Activated CD8-positive, alpha-beta memory T cell treated with anti-CD3 and anti-CD28 coated beads for 1 hour (primary cell): ENCODE measurements around the gene SCAMP5.

Source experiments
- DNase-seq, 2 donors: peaks; one replicate each; pipeline ENCODE4 v3.0.0-alpha.2; 2020; ENCODE audit warnings: low read depth in 1 of 2; ENCODE audit errors: extremely low read depth in 1 of 2

The SCAMP5 gene

DNA sequence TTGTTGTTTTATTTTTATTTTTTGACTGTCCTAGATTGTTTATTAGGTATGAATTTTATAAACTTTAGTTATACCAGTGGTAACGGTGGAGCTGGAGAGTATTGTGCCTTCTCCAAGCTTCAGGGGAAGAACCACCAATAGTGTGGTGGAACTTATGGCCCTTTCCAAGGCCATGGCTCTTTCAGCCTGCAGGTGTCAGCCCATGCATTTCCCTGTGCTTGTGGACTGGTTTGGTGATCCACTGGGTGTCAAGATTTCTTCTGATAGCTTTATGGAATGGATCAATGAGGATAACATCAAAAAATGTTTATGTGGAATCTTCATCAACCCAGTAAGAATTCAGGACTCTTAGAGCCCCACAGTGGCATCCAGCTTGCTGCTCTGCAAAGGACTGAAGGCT lies 19.2 kb upstream of the SCAMP5 start:
- DNase-seq, result no peak

DNA sequence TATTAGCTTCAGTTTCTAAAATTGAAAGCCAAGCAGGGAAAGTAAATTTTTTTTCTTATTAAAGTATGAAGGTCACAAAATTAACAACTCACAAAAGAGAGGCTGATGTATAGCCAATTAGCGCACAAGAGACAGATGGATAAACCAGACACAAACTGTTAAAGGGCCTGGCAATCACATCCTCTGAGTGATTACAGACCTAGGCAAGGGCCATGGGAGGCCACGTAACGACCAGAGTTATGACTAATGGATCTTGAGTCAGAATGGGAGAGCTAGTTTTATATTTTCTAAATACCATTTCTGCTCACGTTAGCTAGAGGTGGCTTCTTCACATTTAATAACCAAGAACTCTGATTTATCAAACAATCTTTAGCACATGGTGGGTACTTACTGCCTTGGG lies 17.8 kb upstream of the SCAMP5 start:
- no peak for DNase-seq

DNA sequence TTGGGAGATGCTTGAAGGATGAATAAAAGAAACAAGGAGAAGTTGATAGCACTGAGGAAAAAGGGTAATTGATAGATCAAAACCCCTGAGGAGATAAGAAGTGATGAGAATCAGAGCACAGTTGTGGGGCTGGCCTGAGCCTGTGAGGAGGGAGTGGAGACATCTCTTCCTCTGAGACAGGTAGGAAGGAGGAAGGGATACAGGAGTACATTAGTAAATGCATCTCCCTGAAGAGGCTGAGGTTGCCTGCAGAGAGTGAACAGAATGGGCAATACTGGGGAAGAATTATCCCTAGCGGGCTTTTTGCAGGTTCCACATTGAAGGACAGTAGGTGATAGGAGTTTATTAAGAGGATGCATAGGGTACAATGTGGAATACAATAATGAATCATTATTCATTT lies 17.3 kb upstream of the SCAMP5 start:
- no peak for DNase-seq

DNA sequence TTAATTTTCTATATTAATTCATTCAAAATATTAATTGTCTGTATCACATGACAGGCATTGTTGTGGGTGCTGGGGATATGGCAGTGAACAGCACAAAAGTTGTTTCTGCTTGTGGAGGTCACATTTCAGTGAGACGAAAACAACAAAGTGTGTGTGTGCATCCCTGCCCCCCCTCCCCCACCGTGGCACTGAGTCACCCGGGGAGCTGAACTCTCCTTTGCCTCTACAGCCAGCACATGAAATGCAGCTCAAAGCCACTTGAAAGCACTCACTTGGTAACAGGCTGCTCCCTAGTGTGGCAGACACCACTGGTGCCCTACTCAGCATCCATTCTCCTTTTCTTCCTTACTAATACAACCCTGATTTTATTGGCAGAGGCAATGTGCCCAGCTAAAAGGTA lies 16.9 kb upstream of the SCAMP5 start:
- no peak for DNase-seq

DNA sequence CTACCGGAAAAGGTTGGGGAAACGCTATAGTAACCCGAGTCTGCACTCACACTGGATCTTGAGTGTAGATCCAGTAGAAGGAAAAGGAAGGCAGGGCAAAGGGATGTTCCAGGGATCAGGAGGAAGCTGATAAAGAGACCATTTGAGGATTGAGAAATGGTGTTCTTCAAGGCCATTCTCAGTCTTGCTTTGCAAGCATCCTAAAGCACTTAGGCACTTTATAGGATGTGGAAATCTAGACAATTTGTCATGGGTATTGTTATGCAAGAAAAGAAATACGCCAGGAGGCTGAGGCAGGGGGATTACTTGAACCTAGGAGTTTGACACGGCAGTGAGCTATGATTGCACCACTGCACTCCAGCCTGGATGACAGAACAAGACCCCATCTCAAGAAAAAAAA lies 13.2 kb upstream of the SCAMP5 start:
- DNase-seq, result no peak

DNA sequence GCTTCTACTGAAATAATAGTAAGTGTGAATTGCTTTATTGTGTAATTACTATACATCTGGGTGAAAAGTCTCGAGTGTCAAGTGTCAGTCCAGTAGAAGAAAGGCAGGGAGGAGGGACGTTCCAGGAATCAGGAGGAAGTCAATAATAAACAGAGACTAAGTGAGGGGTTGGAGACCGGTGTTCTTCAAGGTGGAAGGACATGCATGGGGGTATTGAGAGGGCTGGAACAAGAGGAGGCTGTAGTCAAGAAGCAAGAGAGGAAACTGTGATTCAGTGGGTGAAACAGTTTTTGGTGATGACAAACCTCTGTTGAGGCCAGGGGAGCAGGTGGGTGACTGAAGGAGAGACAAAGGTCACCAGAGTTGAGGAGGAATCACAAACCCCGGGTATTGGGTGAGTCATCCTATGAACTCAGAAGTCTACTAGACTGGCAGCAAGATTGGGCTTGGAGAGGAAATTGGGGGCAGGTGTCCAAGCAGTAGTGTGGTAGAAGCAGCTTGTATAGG lies 11.6 kb upstream of the SCAMP5 start:
- no peak for DNase-seq

DNA sequence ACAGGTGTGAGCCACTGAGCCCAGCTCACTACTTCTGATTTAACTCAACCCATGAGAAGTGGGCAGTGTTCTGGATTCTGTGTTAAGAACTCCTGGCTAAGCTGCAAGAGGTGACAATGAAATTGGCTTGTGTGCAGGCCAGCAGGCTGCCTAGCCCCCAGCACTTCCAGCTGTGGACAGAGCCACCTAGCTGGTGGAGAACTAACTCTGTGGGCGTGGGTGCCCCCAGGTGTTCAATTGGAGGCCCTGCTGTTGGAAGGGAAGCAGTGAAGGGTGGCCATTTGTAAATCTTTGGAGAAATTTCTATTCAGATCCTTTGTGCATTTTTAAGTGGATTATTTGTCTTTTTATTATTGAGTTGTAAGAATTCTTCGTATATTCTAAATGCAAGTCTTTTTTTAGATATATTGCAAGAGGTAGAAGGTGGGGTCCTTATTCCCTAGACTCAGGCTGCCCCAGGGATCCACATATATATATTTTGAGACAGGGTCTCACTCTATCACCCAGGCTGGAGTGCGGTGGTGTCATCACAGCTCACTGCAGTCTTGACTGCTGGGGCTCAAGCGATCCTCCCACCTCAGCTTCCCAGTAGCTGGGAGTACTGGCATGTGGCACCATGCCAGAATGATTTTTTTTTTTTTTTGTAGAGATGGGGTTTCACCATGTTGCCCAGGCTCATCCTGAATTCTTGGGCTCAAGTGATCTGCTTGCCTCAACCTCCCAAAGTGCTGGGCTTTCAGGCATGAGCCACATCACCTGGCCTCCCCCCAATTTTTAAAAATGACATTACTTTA lies 7.2 kb upstream of the SCAMP5 start:
- no peak for DNase-seq

DNA sequence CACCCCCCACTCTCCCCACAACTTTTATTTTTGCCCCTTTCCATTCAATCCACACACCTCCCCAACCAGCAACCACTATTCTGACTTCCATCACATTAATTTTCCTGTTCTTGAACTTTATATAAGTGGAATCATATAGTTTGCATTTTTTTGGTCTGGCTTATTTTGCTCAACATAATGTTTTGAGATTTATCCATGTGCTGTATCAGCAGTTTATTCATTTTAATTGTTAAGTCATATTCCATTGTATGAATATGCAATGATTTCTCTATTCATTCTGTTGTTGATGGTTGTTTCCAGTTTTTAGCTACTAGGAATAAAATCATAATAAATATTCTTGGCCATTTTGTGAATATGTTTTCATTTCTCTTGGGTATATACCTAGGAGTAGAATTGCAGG lies 5.8 kb upstream of the SCAMP5 start:
- DNase-seq, result no peak

DNA sequence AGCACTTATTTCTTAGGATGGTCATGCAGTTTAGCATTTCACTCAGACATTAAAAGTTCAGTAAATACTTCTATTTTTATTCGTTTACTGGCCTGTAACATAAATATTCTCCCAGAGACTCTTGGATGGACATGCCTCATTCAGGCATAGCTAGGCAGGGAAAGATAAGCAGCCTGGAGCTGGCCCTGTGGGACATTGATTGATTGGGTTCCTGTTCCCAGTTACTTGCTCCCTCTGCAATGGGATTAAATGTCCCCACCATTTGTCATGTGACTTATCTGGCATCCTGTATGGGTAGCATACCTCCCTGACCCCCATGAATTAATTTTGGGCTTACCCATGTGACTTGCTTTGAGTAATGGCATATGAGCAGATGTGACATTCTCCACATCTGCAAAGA lies 2.7 kb upstream of the SCAMP5 start:
- no peak for DNase-seq

DNA sequence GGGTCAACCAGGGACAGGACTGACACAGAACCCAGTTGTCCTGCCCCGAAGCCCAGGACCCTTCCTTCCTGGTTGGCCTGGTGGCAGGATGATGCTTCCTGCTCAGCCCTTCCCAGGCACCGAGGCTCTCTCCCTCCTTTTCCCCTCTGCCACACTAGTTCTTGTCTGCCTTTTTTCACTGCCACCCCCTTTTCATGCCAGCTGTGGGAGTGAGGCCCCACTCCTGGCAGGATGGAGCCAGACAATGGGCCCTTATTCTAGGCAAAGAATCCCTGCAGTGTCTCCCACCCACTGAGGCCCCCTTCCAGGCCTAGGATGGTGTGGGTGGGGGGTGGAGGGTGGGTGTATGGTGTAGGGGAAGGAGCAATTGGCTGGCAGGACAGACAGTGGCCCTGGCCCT lies 1.1 kb upstream of the SCAMP5 start:
- no peak for DNase-seq

DNA sequence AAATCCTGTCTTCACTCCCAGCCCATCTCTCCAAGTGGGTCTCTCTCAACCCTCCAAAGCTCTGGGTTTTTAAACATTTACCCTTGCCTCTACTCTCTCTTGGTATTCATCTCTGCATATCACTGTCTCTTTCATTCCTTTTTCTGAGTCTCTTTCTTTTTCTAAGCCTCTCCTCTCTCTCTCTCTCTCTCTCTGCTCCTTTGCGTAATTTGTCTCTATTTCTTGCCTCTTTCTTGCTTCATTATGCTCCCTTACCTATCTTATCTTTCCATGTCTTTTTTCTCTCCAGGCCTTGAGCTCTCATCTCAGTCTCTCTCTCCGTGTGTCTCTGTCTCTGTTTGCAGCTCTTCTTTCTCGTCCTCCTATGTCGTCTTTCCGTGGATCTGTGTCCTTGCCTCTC lies 678 bp upstream of the SCAMP5 start:
- DNase-seq, result no peak

DNA sequence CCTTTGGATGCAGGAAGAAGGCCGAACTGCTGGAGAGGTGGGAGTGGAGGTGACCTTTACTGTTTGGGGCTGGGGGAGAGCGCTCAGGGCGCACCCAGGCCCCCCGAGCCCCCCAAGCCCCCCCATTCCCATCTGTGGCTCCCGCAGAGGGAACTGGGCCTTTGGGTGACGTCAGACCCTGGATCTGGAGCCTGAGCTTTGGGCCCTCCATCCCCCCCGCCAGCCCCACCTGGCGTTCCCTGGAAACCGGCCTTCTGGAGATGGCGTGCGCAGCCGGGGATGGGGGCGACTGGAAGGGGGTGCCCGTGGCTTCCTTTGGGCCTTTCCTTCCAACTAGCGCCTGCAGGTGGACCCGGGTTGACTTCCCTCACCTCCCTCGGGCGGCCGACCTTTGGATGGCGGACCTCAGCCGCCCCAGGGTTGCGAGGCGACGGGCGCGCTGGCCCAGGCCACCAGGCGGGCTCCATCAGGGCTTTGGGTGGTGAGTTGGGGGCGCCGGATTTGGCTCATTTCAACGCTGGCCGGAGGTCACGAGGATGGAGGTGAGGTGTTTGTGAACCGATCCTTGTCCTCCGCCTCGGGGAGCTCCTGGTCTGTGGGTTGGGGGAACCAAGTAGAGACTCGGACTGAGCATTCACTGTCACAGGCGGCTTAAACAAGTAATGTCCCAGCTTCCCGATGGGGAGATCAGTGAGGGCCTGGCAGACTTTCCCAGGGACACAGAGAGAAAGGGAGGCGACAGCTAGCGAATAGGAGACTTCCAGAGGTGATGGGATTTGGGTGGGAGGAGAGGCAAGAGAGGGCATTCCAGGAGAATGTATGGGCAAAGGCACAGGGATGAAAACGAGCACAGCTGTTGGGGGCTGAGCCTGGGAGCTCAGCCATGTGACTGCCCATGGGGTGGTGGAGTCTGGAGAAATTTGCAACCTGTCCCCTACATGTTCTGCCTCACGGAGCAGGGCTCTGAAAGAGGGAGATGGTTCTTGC lies 709 bp downstream of the SCAMP5 start:
- no peak for DNase-seq

DNA sequence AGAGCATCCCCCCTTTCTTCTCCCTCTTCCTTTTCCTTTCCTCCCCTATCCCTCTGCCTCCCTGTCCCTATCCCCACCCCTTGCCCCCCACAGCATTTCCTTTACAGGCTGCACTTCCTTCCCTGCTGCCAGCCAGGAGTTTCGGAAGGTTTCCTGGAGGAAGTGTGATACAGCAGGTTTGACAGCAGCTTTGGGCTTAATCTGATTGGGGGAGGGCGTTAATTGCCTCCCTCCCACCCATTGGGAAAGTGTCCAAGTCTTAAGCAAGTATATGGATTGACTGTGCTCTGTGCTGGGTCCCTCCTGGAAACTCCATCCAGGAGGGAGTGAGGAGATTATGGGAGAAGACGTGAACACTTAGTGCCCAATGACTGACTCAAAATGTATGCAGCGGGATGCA lies 1.8 kb downstream of the SCAMP5 start:
- DNase-seq, result no peak

DNA sequence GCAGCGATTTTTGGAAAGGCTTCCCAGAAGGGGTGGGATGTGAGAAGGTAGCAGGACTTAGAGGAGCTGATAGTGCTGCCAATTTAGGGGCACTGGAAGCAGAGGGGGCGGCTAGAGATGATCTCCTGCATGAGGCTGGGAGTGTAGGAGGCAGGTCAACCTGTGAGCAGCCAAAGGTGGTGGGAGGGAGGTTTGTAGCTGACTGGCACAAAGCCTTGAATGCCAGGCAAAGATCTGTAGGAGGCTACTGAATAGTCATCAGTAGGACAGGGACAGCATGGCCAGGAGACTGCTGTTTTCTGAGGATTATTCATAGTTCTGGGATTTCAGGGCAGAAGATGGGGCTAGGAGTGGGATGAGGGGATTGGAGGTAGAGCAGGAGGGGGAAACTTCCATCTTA lies 2.2 kb downstream of the SCAMP5 start:
- DNase-seq, result no peak

DNA sequence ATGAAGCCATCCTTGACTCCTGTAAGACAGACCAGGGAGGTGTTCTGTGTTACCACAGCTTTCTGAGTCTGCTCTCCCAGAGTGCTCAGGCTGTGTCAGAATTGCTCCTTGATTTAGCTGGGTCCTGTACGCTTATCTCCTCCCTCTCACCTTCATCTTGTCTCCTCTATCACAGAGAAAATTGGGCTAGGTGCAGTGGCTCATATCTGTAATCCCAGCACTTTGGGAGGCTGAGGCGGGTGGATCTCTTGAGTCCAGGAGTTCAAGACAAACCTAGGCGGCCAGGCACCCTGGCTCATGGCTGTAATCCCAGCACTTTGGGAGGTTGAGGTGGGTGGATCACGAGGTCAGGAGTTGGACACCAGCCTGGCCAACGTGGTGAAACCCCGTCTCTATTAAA lies 5.9 kb downstream of the SCAMP5 start:
- DNase-seq, result no peak

DNA sequence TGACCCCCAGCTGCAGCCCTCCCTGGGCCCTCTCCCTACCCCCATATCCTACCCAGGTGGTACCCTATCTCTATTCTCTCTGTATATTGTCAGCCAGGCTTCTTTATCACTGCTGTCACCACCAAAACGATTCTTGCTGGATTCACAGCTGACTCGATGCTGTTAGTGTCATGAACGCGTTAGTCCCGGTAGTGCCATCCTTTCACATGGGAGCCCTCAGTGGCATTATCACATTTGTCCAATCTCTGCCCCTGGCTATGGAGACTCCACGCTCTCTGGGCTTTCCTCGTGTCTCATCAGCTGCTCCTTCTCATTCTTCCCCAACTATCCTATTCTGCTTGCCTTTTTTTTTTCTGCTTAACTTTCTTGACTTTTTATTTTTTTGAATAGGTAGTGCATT lies 7.0 kb downstream of the SCAMP5 start:
- no peak for DNase-seq

DNA sequence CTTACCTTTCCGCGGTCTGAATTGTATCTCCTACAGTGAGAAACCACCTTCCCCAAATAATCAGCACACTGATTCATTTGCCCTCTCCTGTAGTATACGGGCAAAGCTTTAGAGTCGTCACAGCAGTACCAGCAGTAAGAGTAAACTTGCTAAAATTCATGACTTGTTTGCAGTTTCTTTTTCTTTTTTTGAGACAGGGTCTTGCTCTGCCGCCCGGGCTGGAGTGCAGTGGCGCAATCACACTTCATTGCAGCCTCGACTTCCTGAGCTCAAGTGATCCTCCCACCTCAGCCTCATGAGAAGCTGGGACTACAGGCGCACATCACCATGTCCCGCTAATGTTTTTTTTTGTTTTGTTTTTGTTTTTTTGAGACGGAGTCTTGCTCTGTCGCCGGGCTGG lies 11.9 kb downstream of the SCAMP5 start:
- DNase-seq, result no peak

DNA sequence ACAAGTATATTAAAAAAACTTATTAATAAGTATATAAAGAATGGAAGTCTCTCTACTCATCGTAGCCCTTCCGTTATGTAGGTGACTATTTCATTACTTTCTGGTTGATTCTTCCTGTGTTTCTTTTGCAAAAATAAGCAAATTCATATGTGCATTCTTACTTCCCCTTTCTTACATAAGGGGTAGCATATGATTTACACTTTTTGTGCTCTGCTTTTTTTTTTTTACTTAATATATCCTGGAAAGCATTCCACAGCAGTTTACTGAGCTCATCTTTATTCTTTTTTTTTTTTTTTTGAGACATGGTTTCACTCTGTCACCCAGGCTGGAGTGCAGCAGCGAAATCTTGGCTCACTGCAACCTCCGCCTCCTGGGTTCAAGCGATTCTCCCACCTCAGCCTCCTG lies 12.9 kb downstream of the SCAMP5 start:
- DNase-seq, result no peak

DNA sequence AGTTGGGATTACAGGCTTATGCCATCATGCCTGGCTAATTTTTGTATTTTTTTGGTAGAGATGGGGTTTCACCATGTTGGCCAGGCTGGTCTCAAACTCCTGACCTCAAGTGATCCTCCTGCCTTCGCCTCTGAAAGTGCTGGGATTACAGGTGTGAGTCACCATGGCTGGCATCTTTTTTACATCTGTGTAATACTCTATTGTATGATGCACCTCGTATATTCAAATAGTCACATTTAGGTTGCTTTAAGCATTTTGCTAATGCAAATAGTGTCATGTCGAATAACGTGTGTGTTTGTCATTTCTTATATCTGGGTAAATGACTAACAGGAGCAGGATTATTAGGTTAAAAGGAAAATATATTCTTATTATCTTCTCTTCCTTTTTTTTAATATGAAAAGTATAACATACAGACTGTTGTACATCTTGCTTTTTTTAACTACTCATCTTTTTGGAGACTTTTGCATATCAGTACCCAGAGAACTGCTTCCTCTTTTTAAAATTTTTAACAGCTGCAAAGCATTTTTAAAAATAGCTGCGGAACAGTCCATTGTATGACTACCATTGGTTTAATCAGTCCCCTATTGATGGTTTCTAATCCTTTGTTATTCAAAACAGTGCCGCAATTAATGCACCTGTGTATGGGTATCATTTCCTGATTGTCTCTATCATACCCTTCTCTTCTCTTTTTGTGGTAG lies 13.4 kb downstream of the SCAMP5 start:
- DNase-seq, result no peak

DNA sequence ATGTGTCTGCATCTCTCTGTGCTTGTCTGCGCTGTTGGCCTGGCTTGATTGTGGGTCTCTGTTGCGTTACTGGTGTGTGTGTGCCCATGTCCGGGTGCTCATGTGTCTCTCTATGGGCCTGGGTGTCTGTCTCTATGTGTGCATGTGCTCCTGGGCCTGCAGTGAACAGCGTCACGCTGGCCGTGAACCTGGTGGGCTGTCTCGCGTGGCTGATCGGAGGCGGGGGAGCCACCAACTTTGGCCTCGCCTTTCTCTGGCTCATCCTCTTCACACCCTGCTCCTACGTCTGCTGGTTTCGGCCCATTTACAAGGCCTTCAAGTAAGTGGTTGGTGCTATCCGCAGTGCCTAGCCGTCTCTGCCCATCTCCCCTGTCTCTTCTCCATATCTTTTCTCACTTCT lies 21.1 kb downstream of the SCAMP5 start:
- DNase-seq, result no peak

DNA sequence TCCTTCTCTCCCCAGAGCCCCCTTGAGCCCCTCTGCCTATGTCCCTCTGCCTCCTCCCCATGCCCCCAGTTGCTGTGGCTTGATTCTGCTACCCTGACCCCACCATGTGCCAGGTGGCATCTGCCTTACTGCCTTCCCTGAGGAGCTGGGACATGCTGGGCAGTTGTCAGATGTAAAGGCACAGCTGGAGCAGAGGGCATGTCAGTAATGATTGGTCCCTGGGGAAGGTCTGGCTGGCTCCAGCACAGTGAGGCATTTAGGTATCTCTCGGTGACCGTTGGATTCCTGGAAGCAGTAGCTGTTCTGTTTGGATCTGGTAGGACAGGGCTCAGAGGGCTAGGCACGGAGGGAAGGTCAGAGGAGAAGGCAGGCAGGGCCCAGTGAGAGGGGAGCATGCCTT lies 24.6 kb downstream of the SCAMP5 start:
- DNase-seq, result no peak
